Loucy (cell line): Measurements from ENCODE around the gene EGFLAM.

ENCODE experiments used
- EZH2phosphoT487 ChIP-seq: fragments of 200-600 bp; IDR thresholded peaks from 2 replicates; pipeline ENCODE4 v1.6.1; 2018; ENCODE audit warnings: antibody characterized with exemption, mild to moderate bottlenecking, moderate library complexity, borderline replicate concordance
- TF ChIP-seq, protein P1 (sequence below): fragments of 200-600 bp; sonication (generic); conservative IDR thresholded peaks from 2 replicates; pipeline ENCODE4 v1.5.1; 2014; ENCODE audit warnings: mild to moderate bottlenecking, antibody characterized with exemption, low read length

DNA sequence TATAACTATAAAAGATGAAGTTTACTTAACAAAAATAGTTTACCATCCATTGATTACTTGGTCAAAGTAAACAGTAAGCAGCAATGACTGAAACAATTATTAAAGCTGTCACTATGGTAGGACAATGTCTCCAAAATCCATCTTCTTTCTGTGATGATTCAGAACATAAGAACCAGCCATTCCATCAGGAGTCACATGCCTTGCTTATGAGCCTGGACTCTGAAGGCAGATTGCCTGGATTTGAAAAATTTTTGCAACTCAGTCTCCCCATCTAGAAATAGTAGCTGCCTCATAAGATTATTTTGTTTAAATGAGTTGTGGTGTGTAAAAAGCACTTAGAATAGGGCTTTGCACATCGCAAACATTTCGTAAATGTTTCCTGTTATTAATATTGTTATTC, 161.9 kb downstream of the EGFLAM start:
- TF ChIP-seq, protein P1, sequence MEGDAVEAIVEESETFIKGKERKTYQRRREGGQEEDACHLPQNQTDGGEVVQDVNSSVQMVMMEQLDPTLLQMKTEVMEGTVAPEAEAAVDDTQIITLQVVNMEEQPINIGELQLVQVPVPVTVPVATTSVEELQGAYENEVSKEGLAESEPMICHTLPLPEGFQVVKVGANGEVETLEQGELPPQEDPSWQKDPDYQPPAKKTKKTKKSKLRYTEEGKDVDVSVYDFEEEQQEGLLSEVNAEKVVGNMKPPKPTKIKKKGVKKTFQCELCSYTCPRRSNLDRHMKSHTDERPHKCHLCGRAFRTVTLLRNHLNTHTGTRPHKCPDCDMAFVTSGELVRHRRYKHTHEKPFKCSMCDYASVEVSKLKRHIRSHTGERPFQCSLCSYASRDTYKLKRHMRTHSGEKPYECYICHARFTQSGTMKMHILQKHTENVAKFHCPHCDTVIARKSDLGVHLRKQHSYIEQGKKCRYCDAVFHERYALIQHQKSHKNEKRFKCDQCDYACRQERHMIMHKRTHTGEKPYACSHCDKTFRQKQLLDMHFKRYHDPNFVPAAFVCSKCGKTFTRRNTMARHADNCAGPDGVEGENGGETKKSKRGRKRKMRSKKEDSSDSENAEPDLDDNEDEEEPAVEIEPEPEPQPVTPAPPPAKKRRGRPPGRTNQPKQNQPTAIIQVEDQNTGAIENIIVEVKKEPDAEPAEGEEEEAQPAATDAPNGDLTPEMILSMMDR: no peak
- TF ChIP-seq EZH2phosphoT487: no peak
